GM12874 (cell line): Measurements from ENCODE around the gene ZG16.

Experiments
- CTCF ChIP-seq: IDR thresholded peaks from 2 replicates; pipeline ENCODE4 v1.5.1; 2011; ENCODE audit warnings: low read depth, mild to moderate bottlenecking, control low read depth, low read length, moderate library complexity; ENCODE audit not compliant: insufficient read depth

ZG16 gene

GRCh38 chr16:29738514-29738913, 39.5 kb upstream of the ZG16 start:
- TF ChIP-seq CTCF: no peak

GRCh38 chr16:29742683-29743275, 35.3 kb upstream of the ZG16 start:
- no peak for TF ChIP-seq CTCF

- TF ChIP-seq CTCF: no peak
Observed at GRCh38 chr16:29743475-29743826, 34.6 kb upstream of the ZG16 start.

GRCh38 chr16:29743827-29744531, 34.1 kb upstream of the ZG16 start:
- TF ChIP-seq CTCF: no peak

GRCh38 chr16:29744541-29745101, 33.4 kb upstream of the ZG16 start:
- TF ChIP-seq CTCF: no peak

GRCh38 chr16:29745121-29745852, 32.8 kb upstream of the ZG16 start:
- no peak for TF ChIP-seq CTCF

GRCh38 chr16:29745853-29746345, 32.2 kb upstream of the ZG16 start, which contains the start of gene C16orf54:
C16orf54 (minus strand) TSS chr16:29745990; CDS start chr16:29744951, 1,039 bp downstream.
- no peak for TF ChIP-seq CTCF
